HG03159 (cell line): ENCODE data around the gene GRIN1.

Source experiments
- ATAC-seq: cut with Tn5 transposase; IDR thresholded peaks from one replicate; pipeline ENCODE4 v1.9.1; 2021; ENCODE audit warnings: mild to moderate bottlenecking, moderate library complexity; ENCODE audit not compliant: unreplicated experiment

Gene GRIN1

DNA sequence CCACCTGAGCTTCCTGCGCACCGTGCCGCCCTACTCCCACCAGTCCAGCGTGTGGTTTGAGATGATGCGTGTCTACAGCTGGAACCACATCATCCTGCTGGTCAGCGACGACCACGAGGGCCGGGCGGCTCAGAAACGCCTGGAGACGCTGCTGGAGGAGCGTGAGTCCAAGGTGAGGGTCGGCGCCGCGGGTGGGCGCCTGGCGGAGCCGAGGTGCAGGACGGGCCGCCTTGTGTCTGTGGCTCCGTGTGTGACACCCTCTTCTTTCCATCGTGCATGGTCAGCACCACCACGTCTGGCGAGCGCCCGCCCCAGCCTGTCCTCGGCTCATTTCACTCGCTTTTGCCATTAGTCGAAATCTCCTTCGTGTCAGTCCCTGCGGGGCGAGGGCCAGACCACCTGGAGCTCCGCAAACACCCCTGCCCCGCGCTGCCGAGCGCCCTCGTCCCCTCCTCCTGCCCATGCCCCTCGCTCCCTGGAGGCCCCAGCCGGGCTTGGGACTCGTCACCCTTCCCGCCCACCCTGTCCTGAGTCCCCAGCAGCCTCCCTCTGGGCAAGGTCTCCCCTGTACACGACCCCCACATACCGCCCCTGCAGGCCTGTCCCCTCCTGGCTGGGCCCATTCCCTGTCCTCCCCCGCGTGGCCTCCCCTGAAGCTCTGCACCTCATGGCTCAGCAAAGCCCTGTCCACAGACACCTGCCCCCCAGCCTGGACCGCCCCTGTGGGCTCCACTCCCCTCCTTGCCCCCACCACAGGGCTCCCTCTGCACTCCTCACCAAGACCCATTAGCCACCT lies 7.0 kb downstream of the GRIN1 start:
- no peak for ATAC-seq

DNA sequence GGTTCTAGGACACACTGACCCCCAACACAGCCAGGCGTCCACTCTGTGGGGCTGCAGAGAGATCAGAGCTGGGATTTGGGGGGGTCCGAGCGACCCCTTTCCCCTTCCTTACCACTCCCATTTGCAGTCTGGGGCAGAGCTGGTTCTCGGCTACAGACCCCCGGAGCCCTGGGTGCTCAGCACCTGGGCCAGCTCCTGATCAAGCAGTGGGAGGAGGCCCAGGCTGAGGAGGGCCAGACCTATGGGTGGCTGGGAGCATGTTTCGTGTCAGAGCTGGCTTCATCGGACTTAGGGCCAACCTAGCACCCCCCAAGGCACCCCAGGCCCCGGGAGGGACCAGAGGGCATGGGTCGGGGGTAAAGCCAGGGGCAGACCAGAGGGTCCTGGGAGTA lies 7.6 kb downstream of the GRIN1 start:
- no peak for ATAC-seq

DNA sequence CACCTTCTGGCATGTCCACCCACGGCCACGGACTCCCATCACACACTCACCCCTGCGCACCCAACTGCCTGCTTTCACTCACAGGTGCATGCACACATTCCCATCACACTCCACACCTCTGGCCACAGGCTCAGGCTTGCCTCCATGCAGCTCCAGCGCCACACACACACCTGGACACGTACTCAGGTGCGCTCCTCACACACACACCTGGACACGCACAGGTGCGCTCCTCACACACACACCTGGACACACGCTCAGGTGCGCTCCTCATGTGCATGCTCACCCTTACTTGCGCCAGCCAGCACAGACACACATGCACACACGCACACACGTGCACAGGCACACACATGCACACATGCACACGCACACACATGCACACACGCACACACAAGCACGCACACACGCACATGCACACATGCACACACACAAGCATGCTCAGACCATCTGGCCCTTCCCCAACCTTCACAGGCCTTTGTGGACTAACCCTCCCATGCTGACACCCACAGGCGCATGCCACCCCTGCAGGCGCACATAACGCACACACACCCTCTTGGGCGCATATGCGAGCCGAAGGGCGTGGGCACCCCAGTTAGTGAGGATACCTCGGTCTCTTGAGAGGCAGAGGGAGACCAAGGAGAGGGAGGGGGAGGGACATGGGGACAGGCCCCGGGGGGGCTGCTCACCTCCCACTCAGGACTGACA lies 8.3 kb downstream of the GRIN1 start:
- ATAC-seq: no peak

DNA sequence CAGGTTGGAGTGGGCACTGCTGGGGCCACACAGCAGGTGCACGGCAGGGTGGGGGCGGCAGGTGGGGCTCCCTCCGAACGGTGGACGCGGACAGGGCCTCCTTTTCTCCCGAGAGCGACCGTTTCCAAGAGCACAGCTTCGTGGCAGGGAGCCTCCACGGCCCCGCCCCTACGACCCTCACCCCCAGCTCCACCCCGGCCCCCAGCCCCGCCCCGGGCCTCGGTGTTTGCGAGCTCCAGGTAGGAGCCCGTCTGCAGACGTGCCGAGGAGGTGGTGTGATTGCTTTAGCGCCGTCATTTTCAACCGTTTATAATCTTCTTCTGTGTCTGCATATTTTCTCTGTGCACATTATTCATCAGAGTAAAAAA lies 8.8 kb downstream of the GRIN1 start:
- no peak for ATAC-seq

DNA sequence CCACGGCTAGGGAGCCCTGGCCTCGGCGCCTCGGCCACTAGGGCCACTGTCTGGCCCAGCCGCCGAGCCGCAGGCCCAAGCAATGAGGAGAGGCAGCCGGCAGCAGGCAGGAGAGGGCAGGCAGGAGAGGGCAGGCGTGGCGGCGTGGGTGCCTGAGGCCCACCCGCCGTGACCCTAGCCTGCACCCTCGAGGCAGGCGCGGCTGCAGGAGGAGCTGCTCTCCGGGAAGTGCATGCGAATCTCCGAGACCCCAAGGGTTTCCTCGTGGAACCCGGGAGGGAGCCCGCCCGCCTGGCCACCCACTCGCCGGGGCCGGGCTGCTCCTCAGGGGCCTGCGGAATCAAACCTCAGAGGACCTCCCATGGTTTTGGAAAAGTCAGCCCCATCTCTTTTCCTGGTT lies 9.3 kb downstream of the GRIN1 start:
- no peak for ATAC-seq

DNA sequence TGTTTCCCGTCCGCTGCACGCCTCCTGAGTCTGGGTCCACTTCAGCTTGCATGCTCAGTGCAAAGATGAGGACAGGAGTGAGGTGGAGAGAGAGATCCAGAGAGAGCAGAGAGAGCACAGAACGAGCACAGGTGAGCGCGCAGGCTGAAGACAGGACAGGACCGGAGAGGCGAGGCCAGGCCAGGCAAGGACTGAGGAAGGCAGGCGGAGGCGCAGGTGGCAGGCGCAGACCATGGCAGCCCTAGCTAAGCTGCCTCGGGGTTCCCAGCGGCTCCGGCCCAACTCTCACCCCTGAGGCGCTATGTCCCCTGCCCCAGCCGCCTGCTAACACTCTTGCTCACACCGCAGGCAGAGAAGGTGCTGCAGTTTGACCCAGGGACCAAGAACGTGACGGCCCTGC lies 9.7 kb downstream of the GRIN1 start:
- ATAC-seq: no peak

DNA sequence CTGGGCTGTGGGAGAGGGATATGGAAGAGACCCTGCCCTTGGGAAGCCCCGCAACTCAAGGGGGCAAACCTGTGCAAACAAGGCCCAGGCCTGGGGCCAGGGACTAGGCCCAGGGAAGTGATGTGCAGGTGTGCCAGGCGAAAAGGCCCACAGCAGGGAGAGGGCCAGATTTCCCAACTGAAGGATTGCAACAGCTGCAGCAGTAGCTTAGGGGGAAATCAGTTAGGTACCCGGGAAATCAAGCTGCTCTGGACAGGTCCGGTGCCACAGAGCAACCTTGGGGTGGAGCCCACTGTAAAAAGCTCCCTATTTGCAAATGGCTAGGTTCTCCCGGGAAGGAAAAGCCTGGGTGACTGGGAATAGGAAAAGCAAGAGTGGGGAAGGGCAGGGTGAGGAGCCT lies 10.4 kb downstream of the GRIN1 start:
- ATAC-seq: no peak

DNA sequence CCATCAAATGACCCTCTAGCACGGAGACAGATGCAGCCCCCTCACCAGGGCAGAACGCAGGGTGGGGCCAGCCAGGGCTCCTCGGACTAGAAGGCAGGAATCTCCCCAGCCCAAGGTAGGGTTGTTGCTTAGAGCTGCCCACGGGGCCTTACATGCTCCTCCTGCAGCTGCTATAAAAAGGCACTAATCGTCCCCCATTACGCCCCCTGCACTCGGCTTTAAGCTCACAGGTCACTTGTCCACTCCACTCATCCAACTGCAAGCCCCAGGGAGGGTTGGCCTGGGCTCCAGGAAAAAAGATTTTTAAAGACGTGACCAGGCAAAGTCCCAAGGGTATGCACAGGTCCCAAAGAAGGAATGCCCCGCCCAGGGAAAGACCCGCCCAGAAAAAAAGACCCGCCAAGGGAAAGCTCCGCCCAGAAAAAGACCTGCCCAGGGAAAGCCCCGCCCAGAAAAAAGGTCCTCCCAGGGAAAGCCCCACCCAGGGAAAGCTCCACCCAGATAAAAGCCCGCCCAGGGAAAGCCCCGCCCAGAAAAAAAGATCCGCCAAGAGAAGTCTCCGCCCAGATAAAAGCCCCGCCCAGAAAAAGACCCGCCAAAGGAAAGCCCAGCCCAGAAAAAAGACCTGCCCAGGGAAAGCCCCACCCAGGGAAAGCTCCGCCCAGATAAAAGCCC lies 11.1 kb downstream of the GRIN1 start:
- peak; percentile 24 for ATAC-seq

DNA sequence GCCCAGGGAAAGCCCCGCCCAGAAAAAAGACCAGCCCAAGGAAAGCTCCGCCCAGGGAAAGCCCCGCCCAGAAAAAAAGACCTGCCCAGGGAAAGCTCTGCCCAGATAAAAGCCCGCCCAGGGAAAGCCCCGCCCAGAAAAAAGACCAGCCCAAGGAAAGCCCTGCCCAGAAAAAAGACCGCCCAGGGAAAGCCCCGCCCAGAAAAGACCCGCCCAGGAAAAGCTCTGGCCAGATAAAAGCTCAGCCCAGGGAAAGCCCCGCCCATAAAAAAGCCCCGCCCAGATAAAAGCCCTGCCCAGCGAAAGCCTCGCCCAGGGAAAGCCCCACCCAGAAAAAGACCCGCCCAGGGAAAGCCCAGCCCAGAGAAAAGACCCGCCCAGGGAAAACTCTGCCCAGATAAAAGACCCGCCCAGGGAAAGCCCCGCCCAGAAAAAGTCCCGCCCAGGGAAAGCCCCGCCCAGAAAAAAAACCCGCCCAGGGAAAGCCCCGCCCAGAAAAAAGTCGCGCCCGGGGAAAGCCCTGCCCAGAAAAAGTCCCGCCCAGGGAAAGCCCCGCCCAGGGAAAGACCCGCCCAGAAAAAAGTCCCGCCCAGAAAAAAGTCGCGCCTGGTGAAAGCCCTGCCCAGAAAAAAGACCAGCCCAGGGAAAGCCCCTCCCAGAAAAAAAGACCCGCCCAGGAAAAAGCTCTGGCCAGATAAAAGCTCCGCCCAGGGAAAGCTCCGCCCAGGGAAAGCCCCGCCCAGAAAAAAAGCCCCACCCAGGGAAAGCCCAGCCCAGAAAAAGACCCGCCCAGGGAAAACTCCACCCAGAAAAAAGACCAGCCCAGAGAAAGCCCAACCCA lies 11.9 kb downstream of the GRIN1 start:
- ATAC-seq: peak; percentile 48

DNA sequence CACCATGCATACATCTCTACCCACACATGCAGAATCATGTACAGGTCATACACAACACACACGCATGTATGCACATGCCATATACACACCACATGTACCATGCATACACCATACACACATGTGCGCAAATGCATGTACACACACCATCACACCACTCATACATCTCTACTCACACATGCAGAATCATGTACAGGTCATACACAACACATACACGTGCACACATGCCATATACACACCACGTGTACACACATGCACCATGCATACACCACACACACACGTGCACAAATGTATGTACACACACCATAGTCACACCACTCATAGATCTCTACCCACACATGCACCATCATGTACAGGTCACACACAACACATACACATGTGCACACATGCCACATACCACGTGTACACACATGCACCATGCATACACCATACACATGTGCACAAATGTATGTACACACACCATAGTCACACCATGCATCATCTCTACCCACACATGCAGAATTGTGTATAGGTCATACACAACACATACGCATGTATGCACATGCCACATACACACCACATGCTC lies 14.0 kb downstream of the GRIN1 start:
- no peak for ATAC-seq

DNA sequence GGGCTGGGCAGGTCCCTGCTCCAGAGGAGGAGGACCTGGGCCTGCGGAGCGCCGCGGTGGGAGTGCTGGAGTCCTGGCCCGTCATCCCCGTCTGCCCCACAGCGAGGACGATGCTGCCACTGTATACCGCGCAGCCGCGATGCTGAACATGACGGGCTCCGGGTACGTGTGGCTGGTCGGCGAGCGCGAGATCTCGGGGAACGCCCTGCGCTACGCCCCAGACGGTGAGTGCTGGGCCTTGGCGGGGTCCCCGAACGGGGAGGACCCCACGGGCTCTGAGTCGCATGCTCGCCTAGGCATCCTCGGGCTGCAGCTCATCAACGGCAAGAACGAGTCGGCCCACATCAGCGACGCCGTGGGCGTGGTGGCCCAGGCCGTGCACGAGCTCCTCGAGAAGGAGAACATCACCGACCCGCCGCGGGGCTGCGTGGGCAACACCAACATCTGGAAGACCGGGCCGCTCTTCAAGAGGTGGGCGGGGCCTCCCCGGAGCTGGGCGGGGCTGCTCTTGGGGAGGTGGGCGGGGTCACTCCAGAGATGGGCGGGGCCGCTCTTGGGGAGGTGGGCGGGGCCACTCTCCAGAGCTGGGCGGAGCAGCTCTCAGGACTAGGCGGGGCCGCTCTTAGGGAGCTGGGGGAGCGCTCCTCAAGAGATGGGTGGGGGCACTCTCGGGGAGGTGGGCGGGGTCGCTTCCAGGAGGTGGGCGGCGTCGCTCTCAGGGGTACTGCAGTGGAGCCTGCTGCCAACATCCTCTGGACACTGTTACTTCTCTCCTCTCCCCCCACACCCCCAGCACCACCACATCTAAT lies 17.8 kb downstream of the GRIN1 start:
- ATAC-seq: no peak

DNA sequence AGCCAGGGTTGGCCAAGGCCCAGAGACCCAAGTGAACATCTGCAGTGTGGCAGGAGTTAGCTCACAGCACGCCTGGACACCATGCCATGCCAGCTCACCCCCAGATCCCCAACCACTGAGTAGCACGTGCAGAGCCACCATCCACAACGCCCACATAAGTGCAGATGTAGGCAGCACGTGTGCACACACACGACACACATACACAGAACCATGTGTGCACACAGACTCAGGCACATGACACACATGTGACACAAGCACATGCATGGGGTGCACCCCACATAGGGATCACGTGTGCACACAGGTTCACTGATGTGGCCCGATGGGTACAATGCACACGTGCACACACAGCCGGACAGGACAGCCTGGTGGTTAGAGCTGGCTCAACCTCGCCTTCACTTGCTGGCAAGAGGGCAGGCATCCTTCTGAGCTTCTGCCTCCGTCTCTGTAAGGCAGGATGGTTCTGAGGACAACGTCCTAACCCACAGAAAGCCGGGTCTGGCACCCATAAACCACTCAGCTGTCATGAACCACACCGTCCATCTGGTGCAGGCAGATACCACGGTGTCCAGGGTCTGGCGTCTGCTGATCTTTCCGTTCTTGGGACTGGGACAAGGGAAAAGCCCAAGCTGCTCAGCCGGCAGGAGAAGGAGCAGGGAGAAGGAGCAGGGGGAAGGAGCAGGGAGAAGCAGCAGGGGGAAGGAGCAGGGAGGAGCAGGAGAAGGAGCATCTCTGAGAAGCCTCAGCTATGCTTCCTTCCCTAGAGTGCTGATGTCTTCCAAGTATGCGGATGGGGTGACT lies 18.9 kb downstream of the GRIN1 start:
- no peak for ATAC-seq

DNA sequence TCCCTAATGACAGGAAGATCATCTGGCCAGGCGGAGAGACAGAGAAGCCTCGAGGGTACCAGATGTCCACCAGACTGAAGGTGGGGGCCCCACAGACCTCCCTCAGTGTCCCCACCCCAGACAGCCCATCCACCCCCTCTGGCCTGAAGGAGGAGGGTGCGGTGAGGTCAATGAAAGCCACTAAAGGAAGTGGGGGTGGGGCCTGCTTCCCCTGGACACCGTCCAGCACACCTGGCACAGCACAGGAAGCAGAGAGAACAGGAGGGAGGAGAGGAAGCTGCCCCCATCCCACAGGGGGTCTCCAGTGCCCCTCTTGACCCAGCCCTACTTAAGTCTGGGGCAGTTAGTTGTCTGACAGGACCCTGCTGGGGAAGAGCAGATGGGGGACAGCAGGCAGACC lies 19.7 kb downstream of the GRIN1 start:
- ATAC-seq: no peak

DNA sequence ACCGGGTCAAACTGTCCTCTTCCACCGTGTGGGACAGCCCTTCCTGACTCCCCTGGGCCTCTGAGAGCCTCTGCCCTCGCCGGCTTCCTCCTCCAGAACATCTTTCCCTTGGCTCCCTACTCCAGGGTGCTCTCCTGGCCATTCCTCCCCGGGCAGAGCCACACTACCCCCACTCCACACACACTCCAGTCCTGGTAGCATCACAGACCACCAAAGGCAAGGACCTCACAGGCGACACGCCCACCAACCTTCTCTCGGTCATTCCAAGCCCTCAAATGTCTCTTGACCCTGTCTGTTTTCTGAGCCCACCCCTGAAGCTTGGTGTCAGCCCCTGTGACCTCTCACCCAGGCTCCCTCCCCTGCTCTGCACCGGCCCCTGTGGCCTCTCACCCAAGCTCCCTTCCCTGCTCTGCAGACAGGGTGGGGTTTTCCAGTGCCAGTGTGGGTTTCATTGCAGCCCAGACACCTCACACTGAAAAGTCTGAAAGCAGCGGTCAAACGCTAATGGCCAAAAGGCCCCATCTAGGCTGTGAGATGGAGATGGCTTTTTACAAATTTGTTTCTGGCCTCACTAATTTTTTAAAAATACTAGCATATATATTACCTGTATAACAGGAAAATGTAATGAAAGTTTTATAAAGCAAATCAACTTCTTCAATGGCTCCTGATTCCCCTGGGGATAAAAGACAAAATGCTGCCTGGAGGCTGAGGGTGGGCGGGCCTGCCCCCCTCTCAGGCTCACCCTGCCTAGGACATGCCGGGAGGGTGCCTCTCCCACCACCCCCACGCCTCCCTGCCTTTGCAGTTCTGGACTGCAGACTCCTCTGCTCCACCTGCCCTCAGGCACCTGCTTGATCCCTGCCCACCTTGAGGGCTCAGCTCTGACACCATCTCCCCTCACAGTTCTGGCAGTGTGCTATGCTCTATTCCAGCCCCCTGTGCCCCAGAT lies 20.4 kb downstream of the GRIN1 start:
- ATAC-seq: no peak

DNA sequence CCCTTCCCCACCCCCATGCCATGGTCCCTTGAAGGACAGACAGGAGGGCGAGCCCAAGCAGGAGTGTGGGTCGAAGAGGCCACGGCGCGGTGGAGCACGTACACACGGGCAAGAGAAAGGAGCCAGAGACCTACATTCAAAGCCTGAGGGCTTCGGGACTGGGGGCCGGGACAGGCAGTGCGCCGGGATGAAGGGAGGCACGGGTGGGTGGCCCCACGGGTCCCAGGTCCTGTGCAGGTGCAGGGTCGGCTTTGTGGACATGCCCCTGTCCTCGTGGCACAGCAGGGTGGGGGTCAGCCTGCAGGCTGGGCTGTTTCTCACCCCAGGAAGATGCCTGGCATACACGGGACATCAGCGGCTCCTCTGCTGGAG lies 21.1 kb downstream of the GRIN1 start:
- ATAC-seq: no peak

DNA sequence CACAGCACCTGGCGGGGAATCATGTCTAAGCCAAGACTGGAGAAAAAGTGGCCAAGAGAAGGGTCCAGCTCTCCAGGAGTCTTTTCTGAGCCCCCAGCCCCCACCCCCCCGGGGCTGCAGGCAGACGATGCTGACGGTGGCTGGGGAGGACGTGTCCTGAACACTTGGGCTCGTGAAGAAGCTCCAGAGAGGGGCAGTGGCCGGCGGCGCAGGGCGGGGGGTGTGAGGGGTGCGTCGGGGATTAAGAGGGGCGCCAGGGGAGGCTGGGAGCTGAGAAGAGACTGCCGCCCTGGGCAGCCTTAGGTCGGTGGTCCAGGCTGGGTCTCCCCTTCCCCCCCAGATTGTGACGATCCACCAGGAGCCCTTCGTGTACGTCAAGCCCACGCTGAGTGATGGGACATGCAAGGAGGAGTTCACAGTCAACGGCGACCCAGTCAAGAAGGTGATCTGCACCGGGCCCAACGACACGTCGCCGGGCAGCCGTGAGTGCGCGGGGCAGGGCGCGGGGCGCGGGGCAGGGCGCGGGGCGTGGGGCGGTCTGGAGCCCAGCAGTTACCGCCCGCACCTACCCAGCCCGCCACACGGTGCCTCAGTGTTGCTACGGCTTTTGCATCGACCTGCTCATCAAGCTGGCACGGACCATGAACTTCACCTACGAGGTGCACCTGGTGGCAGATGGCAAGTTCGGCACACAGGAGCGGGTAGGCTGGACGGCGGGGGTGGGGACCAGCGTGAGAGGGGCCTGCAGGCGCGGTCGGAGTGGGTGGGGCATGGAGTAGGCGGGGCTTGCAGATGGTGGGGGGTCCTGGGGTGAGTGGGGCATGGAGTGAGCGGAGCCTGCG lies 22.0 kb downstream of the GRIN1 start:
- no peak for ATAC-seq
